Measurements from ENCODE around the gene LRP2. TPM values are rescaled to one million over a fixed set of nuclear protein-coding genes. Genes with fewer than 3 reads are reported as not detected.
"Not testable (repeated sequence)": the region's sequence is repeated elsewhere in the genome, so short reads cannot be mapped to it uniquely, and the experiment has no call there.

The LRP2 gene
- polyA plus RNA-seq, 1 of the 3 experiments (the other 2 are of a cell fraction): not detected

DNA sequence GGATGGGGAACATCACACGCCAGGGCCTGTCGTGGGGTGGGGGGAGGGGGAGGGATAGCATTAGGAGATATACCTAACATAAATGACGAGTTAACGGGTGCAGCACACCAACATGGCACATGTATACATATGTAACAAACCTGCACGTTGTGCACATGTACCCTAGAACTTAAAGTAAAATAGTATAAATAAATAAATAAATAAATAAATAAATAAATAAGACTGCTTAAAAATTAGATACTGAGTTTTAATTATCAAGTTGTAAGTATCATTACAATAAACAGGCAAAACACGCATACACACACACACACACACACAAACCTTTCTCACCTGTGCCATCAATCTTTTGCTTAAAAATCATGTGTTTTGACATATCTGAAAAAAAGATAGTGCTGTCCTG is 91.8 kb downstream of the LRP2 start:
- H4K20me1 ChIP-seq (ENCODE audit: insufficient read depth); H3K9me3 ChIP-seq; H3K27ac ChIP-seq (ENCODE audit: low read depth in 2 of 2, low read length in 1 of 2); POLR2A ChIA-PET; H3K36me3 ChIP-seq (replicated peaks in 1 of 2; ENCODE audit: control insufficient read depth in 1 of 2, insufficient read depth in 2 of 2, low read length in 1 of 2); H3K27me3 ChIP-seq (ENCODE audit: insufficient read depth); H3K4me3 ChIP-seq (ENCODE audit: low read depth in 2 of 2, low read length in 1 of 2); H3K4me2 ChIP-seq; H3F3A ChIP-seq (replicated peaks; ENCODE audit: insufficient read depth); DNase-seq; CTCF ChIA-PET; H3K4me1 ChIP-seq (ENCODE audit: control insufficient read depth in 1 of 2, insufficient read depth in 2 of 2, low read depth in 1 of 2, low read length in 1 of 2); H3K9me2 ChIP-seq; H3K79me2 ChIP-seq (ENCODE audit: insufficient read depth); H2AFZ ChIP-seq (ENCODE audit: low read depth); H3K9ac ChIP-seq: not testable (repeated sequence)
- WGBS (ENCODE audit: low lambda C conversion rate): 69% methylated on average over 6 of the region's 6 CpGs

- Histone ChIP-seq H3K4me2 (no peak overlapping the region), H3K4me3 (ENCODE audit: low read depth in 2 of 2, low read length in 1 of 2) (no peak overlapping the region), H3K36me3 (replicated peaks in 1 of 2; ENCODE audit: control insufficient read depth in 1 of 2, insufficient read depth in 2 of 2, low read length in 1 of 2) (no peaks in the 10 kb centered on the region), H3K27ac (ENCODE audit: low read depth in 2 of 2, low read length in 1 of 2) (no peak overlapping the region), H3K9me3 (no peaks in the 10 kb centered on the region), H4K20me1 (ENCODE audit: insufficient read depth) (no peaks in the 10 kb centered on the region), H3K9me2 (no peaks in the 10 kb centered on the region), H3F3A (replicated peaks; ENCODE audit: insufficient read depth) (no peaks in the 10 kb centered on the region), H3K4me1 (ENCODE audit: control insufficient read depth in 1 of 2, insufficient read depth in 2 of 2, low read depth in 1 of 2, low read length in 1 of 2) (no peaks in the 10 kb centered on the region), H3K27me3 (ENCODE audit: insufficient read depth) (no peaks in the 10 kb centered on the region), H2AFZ (ENCODE audit: low read depth) (no peak overlapping the region), H3K79me2 (ENCODE audit: insufficient read depth) (no peaks in the 10 kb centered on the region), H3K9ac (no peak overlapping the region)
- no peak for DNase-seq
- 26% methylated on average over 1 of the region's 1 CpG for WGBS (ENCODE audit: low lambda C conversion rate)
- TF ChIP-seq, protein P1, sequence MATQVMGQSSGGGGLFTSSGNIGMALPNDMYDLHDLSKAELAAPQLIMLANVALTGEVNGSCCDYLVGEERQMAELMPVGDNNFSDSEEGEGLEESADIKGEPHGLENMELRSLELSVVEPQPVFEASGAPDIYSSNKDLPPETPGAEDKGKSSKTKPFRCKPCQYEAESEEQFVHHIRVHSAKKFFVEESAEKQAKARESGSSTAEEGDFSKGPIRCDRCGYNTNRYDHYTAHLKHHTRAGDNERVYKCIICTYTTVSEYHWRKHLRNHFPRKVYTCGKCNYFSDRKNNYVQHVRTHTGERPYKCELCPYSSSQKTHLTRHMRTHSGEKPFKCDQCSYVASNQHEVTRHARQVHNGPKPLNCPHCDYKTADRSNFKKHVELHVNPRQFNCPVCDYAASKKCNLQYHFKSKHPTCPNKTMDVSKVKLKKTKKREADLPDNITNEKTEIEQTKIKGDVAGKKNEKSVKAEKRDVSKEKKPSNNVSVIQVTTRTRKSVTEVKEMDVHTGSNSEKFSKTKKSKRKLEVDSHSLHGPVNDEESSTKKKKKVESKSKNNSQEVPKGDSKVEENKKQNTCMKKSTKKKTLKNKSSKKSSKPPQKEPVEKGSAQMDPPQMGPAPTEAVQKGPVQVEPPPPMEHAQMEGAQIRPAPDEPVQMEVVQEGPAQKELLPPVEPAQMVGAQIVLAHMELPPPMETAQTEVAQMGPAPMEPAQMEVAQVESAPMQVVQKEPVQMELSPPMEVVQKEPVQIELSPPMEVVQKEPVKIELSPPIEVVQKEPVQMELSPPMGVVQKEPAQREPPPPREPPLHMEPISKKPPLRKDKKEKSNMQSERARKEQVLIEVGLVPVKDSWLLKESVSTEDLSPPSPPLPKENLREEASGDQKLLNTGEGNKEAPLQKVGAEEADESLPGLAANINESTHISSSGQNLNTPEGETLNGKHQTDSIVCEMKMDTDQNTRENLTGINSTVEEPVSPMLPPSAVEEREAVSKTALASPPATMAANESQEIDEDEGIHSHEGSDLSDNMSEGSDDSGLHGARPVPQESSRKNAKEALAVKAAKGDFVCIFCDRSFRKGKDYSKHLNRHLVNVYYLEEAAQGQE (IDR thresholded peaks at IDR 0.05; ENCODE audit: low read depth, low read length): no peak
- TF ChIP-seq MEF2A (IDR thresholded peaks at IDR 0.05; ENCODE audit: borderline replicate concordance, low read depth) (no peak), NRF1 (IDR thresholded peaks at IDR 0.05; ENCODE audit: low read depth, low read length) (no peak), ZBTB33 (IDR thresholded peaks at IDR 0.05; ENCODE audit: borderline replicate concordance, low read depth) (no peak), CHD2 (IDR thresholded peaks at IDR 0.05; ENCODE audit: low read length, partially characterized antibody) (no peak), FOXJ3 (CRISPR knock-in tag; IDR thresholded peaks at IDR 0.05) (no peak), JUND (IDR thresholded peaks at IDR 0.05) (no peak), NFIC (IDR thresholded peaks at IDR 0.05; ENCODE audit: borderline replicate concordance) (no peak), SIN3A (IDR thresholded peaks at IDR 0.05; ENCODE audit: borderline replicate concordance, low read depth, low read length) (no peak), MAX (IDR thresholded peaks at IDR 0.05; ENCODE audit: low read depth) (no peak), PBX3 (IDR thresholded peaks at IDR 0.05) (no peak), CTCF (IDR thresholded peaks at IDR 0.05) (no peak), RFX5 (IDR thresholded peaks at IDR 0.05; ENCODE audit: low read length) (no peak), RAD21 (IDR thresholded peaks at IDR 0.05; ENCODE audit: low read length) (no peak), EP300 (IDR thresholded peaks at IDR 0.05; ENCODE audit: borderline replicate concordance in 1 of 2, low read depth in 1 of 2, low read length in 1 of 2) (no peak)
- TF ChIP-seq, protein P2, sequence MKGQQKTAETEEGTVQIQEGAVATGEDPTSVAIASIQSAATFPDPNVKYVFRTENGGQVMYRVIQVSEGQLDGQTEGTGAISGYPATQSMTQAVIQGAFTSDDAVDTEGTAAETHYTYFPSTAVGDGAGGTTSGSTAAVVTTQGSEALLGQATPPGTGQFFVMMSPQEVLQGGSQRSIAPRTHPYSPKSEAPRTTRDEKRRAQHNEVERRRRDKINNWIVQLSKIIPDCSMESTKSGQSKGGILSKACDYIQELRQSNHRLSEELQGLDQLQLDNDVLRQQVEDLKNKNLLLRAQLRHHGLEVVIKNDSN (IDR thresholded peaks at IDR 0.05; ENCODE audit: borderline replicate concordance, low read depth): no peak
- TF ChIP-seq, protein P3, sequence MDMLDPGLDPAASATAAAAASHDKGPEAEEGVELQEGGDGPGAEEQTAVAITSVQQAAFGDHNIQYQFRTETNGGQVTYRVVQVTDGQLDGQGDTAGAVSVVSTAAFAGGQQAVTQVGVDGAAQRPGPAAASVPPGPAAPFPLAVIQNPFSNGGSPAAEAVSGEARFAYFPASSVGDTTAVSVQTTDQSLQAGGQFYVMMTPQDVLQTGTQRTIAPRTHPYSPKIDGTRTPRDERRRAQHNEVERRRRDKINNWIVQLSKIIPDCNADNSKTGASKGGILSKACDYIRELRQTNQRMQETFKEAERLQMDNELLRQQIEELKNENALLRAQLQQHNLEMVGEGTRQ (IDR thresholded peaks at IDR 0.05; ENCODE audit: borderline replicate concordance, low read depth, low read length): no peak
- CTCF ChIA-PET: interaction anchor here (1.0 to 1.4 kb wide), 2 partner anchors 9 to 44 kb away, joined by 3 read pairs; no protein-coding TSS in a partner anchor
- POLR2A ChIA-PET: no interaction called here
These were observed 96.7 kb downstream of the LRP2 start for GRCh38 chr2:169265591-169265990.
